Uterus (tissue), 2 donors: ENCODE measurements around the gene MOB3B.

ENCODE experiments used
- POLR2A ChIP-seq, 2 donors: fragments of 450-650 bp; IDR thresholded peaks; one replicate each; pipeline ENCODE4 v1.6.1; 2016; ENCODE audit warnings: antibody characterized with exemption in 2 of 2, mild to moderate bottlenecking in 1 of 2, moderate library complexity in 1 of 2
- TF ChIP-seq, protein P1 (sequence below), 4 experiments: fragments of 200-600 bp in 2 of 4; fragments of 450-650 bp in 2 of 4; sonication (generic) in 2 of 4; IDR thresholded peaks; one replicate each; pipeline ENCODE4 v1.5.1; 2016 to 2019; ENCODE audit warnings: antibody characterized with exemption in 4 of 4, mild to moderate bottlenecking in 2 of 4, moderate library complexity in 1 of 4

- TF ChIP-seq, protein P1, sequence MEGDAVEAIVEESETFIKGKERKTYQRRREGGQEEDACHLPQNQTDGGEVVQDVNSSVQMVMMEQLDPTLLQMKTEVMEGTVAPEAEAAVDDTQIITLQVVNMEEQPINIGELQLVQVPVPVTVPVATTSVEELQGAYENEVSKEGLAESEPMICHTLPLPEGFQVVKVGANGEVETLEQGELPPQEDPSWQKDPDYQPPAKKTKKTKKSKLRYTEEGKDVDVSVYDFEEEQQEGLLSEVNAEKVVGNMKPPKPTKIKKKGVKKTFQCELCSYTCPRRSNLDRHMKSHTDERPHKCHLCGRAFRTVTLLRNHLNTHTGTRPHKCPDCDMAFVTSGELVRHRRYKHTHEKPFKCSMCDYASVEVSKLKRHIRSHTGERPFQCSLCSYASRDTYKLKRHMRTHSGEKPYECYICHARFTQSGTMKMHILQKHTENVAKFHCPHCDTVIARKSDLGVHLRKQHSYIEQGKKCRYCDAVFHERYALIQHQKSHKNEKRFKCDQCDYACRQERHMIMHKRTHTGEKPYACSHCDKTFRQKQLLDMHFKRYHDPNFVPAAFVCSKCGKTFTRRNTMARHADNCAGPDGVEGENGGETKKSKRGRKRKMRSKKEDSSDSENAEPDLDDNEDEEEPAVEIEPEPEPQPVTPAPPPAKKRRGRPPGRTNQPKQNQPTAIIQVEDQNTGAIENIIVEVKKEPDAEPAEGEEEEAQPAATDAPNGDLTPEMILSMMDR (IDR thresholded peaks at IDR 0.05), result no peak
- TF ChIP-seq POLR2A (IDR thresholded peaks at IDR 0.05), result no peak
These were observed 46.0 kb downstream of the MOB3B start for GRCh38 chr9:27483576-27483975.
